ENCODE data around the gene TMEM258.

The TMEM258 gene

GRCh38 chr11:61763930-61764605, 28.3 kb downstream of the TMEM258 start:
- H3K9me3 ChIP-seq (ENCODE audit: control insufficient read depth, insufficient read depth, low read depth, low read length) = no peaks in the 10 kb centered on the region
- CTCF ChIA-PET = interaction anchor here (0.6 to 1.3 kb wide), 4 partner anchors 17 to 83 kb away, joined by 3 to 4 read pairs (median 3); no protein-coding TSS in a partner anchor
- no peak overlapping the region for H3K27ac ChIP-seq (ENCODE audit: extremely low read depth, low read depth, low read length)
- TF ChIP-seq HOXD13 (CRISPR knock-in tag; IDR thresholded peaks at IDR 0.05; ENCODE audit: borderline replicate concordance) (no peak), ZNF658 (tag by site-specific recombination; IDR thresholded peaks at IDR 0.05) (no peak), PRDM10 (tag by site-specific recombination; IDR thresholded peaks at IDR 0.05) (no peak), MEIS1 (CRISPR knock-in tag; IDR thresholded peaks at IDR 0.05; ENCODE audit: borderline replicate concordance) (no peak), ZNF488 (tag by site-specific recombination; IDR thresholded peaks at IDR 0.05) (no peak)
- TF ChIP-seq, protein P1, sequence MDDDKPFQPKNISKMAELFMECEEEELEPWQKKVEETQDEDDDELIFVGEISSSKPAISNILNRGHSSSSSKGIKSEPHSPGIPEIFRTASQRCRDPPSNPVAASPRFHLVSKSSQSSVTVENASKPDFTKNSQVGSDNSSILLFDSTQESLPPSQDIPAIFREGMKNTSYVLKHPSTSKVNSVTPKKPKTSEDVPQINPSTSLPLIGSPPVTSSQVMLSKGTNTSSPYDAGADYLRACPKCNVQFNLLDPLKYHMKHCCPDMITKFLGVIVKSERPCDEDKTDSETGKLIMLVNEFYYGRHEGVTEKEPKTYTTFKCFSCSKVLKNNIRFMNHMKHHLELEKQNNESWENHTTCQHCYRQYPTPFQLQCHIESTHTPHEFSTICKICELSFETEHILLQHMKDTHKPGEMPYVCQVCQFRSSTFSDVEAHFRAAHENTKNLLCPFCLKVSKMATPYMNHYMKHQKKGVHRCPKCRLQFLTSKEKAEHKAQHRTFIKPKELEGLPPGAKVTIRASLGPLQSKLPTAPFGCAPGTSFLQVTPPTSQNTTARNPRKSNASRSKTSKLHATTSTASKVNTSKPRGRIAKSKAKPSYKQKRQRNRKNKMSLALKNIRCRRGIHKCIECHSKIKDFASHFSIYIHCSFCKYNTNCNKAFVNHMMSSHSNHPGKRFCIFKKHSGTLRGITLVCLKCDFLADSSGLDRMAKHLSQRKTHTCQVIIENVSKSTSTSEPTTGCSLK (tag by site-specific recombination; IDR thresholded peaks at IDR 0.05) = no peak
- no peaks in the 10 kb centered on the region for H3K36me3 ChIP-seq (ENCODE audit: control insufficient read depth in 2 of 2, insufficient read depth in 1 of 2, low read length in 2 of 2)
- H3K4me3 ChIP-seq (ENCODE audit: low read depth, low read length) = no peak overlapping the region
- H3K4me1 ChIP-seq (ENCODE audit: control insufficient read depth, insufficient read depth, low read length) = no peaks in the 10 kb centered on the region
- POLR2A ChIA-PET = no interaction called here

DNA sequence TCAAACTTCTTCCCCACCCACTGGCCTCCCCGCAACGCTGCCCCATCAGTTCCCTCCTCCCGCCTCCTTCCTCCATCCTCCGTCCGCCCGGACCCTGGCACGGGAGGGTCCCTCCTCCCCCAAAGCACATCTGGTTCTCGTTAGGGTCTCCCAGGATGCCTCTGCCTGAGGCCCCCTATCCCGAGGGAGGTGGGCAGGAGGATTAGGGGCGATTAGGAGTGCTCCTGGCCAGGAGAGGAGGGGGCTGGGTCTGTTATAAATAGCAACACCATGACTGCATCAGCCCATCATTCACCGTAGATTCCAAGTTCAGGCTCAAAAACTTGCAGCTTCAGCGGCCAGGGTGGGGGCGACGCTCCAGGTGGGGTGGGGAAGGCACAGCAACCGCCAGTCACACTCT, 29.6 kb downstream of the TMEM258 start:
- CTCF ChIA-PET = no interaction called here

More for the DNA sequence above, 29.6 kb downstream of the TMEM258 start:
- POLR2A ChIA-PET = no interaction called here
- Histone ChIP-seq H3K4me1 (ENCODE audit: control insufficient read depth, insufficient read depth, low read length) (no peaks in the 10 kb centered on the region), H3K36me3 (ENCODE audit: control insufficient read depth in 2 of 2, insufficient read depth in 1 of 2, low read length in 2 of 2) (no peaks in the 10 kb centered on the region), H3K4me3 (ENCODE audit: low read depth, low read length) (no peak overlapping the region), H3K9me3 (ENCODE audit: control insufficient read depth, insufficient read depth, low read depth, low read length) (no peaks in the 10 kb centered on the region), H3K27ac (ENCODE audit: extremely low read depth, low read depth, low read length) (no peak overlapping the region)
- TF ChIP-seq, protein P2, sequence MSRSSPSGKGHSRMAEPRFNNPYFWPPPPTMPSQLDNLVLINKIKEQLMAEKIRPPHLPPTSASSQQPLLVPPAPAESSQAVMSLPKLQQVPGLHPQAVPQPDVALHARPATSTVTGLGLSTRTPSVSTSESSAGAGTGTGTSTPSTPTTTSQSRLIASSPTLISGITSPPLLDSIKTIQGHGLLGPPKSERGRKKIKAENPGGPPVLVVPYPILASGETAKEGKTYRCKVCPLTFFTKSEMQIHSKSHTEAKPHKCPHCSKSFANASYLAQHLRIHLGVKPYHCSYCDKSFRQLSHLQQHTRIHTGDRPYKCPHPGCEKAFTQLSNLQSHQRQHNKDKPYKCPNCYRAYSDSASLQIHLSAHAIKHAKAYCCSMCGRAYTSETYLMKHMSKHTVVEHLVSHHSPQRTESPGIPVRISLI (tag by site-specific recombination; IDR thresholded peaks at IDR 0.05) = no peak
- TF ChIP-seq, protein P1 (tag by site-specific recombination; IDR thresholded peaks at IDR 0.05) = no peak
- TF ChIP-seq MEIS1 (CRISPR knock-in tag; IDR thresholded peaks at IDR 0.05; ENCODE audit: borderline replicate concordance) (no peak), REPIN1 (tag by site-specific recombination; IDR thresholded peaks at IDR 0.05; ENCODE audit: low read depth) (no peak), ZNF18 (tag by site-specific recombination; IDR thresholded peaks at IDR 0.05) (no peak), ZBTB17 (tag by site-specific recombination; IDR thresholded peaks at IDR 0.05) (no peak), ZXDB (tag by site-specific recombination; IDR thresholded peaks at IDR 0.05) (no peak), ZNF544 (tag by site-specific recombination; IDR thresholded peaks at IDR 0.05) (no peak), YY1 (tag by site-specific recombination; IDR thresholded peaks at IDR 0.05) (no peak), ZNF530 (tag by site-specific recombination; IDR thresholded peaks at IDR 0.05; ENCODE audit: low read depth) (no peak), ZBTB21 (tag by site-specific recombination; IDR thresholded peaks at IDR 0.05) (no peak)

Data from HEK293 (cell line).